GM23338 (cell line): Measurements from ENCODE around the gene MRNIP. TPM values are rescaled to one million over a fixed set of nuclear protein-coding genes. Genes with fewer than 3 reads are reported as not detected.

ENCODE experiments used
- ATAC-seq: fragments of 200-7000 bp; cut with Tn5 transposase; 3 replicates; pipeline ENCODE4 v1.9.1; 2020
- DNase-seq: peaks from one replicate; pipeline ENCODE4 v3.0.0-alpha.2; 2015; ENCODE audit warnings: low spot score
- H2AFZ ChIP-seq: fragments of 200-600 bp; sonication (generic); 2 replicates; pipeline ENCODE4 v1.8.0; 2016; ENCODE audit warnings: antibody characterized with exemption, mild to moderate bottlenecking, moderate library complexity
- H3F3A ChIP-seq: fragments of 200-600 bp; sonication (generic); replicated peaks from 2 replicates; pipeline ENCODE4 v1.8.0; 2017; ENCODE audit warnings: antibody characterized with exemption, mixed run types, low read depth
- H3K27ac ChIP-seq: fragments of 200-600 bp; sonication (generic); 2 replicates; pipeline ENCODE4 v1.6.1; 2016; ENCODE audit warnings: low read depth
- H3K27me3 ChIP-seq: fragments of 200-600 bp; sonication (generic); 2 replicates; pipeline ENCODE4 v1.8.0; 2016; ENCODE audit warnings: mild to moderate bottlenecking, mixed run types, moderate library complexity; ENCODE audit not compliant: insufficient read depth
- H3K36me3 ChIP-seq: fragments of 200-600 bp; sonication (generic); 2 replicates; pipeline ENCODE4 v1.8.0; 2016; ENCODE audit warnings: mild to moderate bottlenecking; ENCODE audit not compliant: insufficient read depth
- H3K4me1 ChIP-seq: fragments of 200-600 bp; sonication (generic); 2 replicates; pipeline ENCODE4 v1.8.0; 2016; ENCODE audit warnings: mild to moderate bottlenecking, moderate library complexity; ENCODE audit not compliant: insufficient read depth
- H3K4me2 ChIP-seq: fragments of 200-600 bp; sonication (generic); 2 replicates; pipeline ENCODE4 v1.7.1; 2017; ENCODE audit warnings: mixed run types
- H3K4me3 ChIP-seq: fragments of 200-600 bp; sonication (generic); 2 replicates; pipeline ENCODE4 v1.6.1; 2016; ENCODE audit warnings: mixed run types
- H3K79me2 ChIP-seq: fragments of 200-600 bp; sonication (generic); replicated peaks from 2 replicates; pipeline ENCODE4 v1.8.0; 2017; ENCODE audit warnings: mild to moderate bottlenecking; ENCODE audit not compliant: insufficient read depth
- H3K9me2 ChIP-seq: fragments of 200-600 bp; sonication (generic); 2 replicates; pipeline ENCODE4 v1.8.0; 2017; ENCODE audit not compliant: insufficient read depth
- H4K20me1 ChIP-seq: fragments of 200-600 bp; sonication (generic); replicated peaks from 2 replicates; pipeline ENCODE4 v1.8.0; 2017; ENCODE audit warnings: mild to moderate bottlenecking; ENCODE audit not compliant: insufficient read depth
- H3K27ac Mint-ChIP-seq: 2 replicates; pipeline ENCODE4 v1.8.0; 2020; ENCODE audit warnings: inconsistent platforms, mild to moderate bottlenecking, moderate library complexity, mixed read lengths
- H3K27me3 Mint-ChIP-seq: 3 replicates; pipeline ENCODE4 v1.8.0; 2022; ENCODE audit warnings: low read depth, mild to moderate bottlenecking, moderate library complexity, mixed read lengths, inconsistent platforms; ENCODE audit not compliant: insufficient read depth, poor library complexity
- H3K36me3 Mint-ChIP-seq: 3 replicates; pipeline ENCODE4 v1.8.0; 2021; ENCODE audit warnings: low read depth, mild to moderate bottlenecking, inconsistent platforms, moderate library complexity, mixed read lengths
- H3K4me1 Mint-ChIP-seq: 3 replicates; pipeline ENCODE4 v1.8.0; 2020; ENCODE audit warnings: mild to moderate bottlenecking, inconsistent platforms, mixed read lengths
- H3K4me3 Mint-ChIP-seq: 3 replicates; pipeline ENCODE4 v1.8.0; 2021; ENCODE audit warnings: moderate library complexity, mild to moderate bottlenecking, inconsistent platforms, mixed read lengths
- H3K9me3 Mint-ChIP-seq: 3 replicates; pipeline ENCODE4 v1.8.0; 2020; ENCODE audit warnings: moderate library complexity, mild to moderate bottlenecking, inconsistent platforms, mixed read lengths
- CREB1 ChIP-seq: fragments of 250-450 bp; sonication (Bioruptor Pico); IDR thresholded peaks from 2 replicates; pipeline ENCODE4 v1.5.0; 2020; ENCODE audit warnings: low read depth, mild to moderate bottlenecking, moderate library complexity
- EZH2 ChIP-seq: fragments of 200-600 bp; sonication (generic); IDR thresholded peaks from one replicate; pipeline ENCODE4 v1.8.0; 2017; ENCODE audit warnings: antibody characterized with exemption, mild to moderate bottlenecking, low read depth; ENCODE audit not compliant: unreplicated experiment
- EZH2phosphoT487 ChIP-seq: fragments of 200-600 bp; sonication (generic); IDR thresholded peaks from one replicate; pipeline ENCODE4 v1.8.1; 2018; ENCODE audit warnings: antibody characterized with exemption; ENCODE audit not compliant: unreplicated experiment
- JUNB ChIP-seq: IDR thresholded peaks from one replicate; pipeline ENCODE4 v1.6.1; 2016; ENCODE audit warnings: antibody characterized with exemption; ENCODE audit not compliant: unreplicated experiment
- NANOG ChIP-seq: IDR thresholded peaks from 2 replicates; pipeline ENCODE4 v1.6.1; 2016; ENCODE audit warnings: antibody characterized with exemption, borderline replicate concordance
- POLR2AphosphoS5 ChIP-seq: IDR thresholded peaks from 2 replicates; pipeline ENCODE4 v1.6.1; 2016; ENCODE audit warnings: antibody characterized with exemption, low read depth
- REST ChIP-seq: IDR thresholded peaks from one replicate; pipeline ENCODE4 v1.6.1; 2018; ENCODE audit warnings: antibody characterized with exemption; ENCODE audit not compliant: unreplicated experiment
- STAT1 ChIP-seq: IDR thresholded peaks from one replicate; pipeline ENCODE4 v1.6.1; 2016; ENCODE audit warnings: antibody characterized with exemption; ENCODE audit not compliant: unreplicated experiment
- ZNF114 ChIP-seq: fragments of 250-450 bp; sonication (Bioruptor Pico); IDR thresholded peaks from 2 replicates; pipeline ENCODE4 v1.5.0; 2020; ENCODE audit warnings: mild to moderate bottlenecking, moderate library complexity
- ZNF331 ChIP-seq: fragments of 250-450 bp; sonication (Bioruptor Pico); IDR thresholded peaks from 2 replicates; pipeline ENCODE4 v1.5.0; 2020; ENCODE audit warnings: low read depth, mild to moderate bottlenecking, moderate library complexity
- polyA plus RNA-seq: library from polyadenylated mRNA; unstranded; fragments of >200 nt; fragmentation: Nextera tagmentation; extraction: Ambion mirVana; gene quantifications from 2 replicates; pipeline ENCODE4 v1.2.1, GENCODE V29; 2016
- total RNA-seq: library from RNA; depleted of rRNA; stranded (reverse); fragments of >200 nt; shearing (Covaris generic); gene quantifications from 2 replicates; pipeline ENCODE4 v1.2.3, GENCODE V29; 2014
- TF ChIP-seq, protein P1 (sequence below), 2 experiments: fragments of 200-600 bp in 1 of 2; sonication (generic) in 1 of 2; conservative IDR thresholded peaks; 2 replicates each; pipeline versions ENCODE4 v1.5.1 to v1.6.1; 2016 to 2017; ENCODE audit warnings: antibody characterized with exemption in 2 of 2, low read depth in 2 of 2, mild to moderate bottlenecking in 2 of 2, moderate library complexity in 1 of 2
- TF ChIP-seq, protein P2 (sequence below): IDR thresholded peaks from 2 replicates; pipeline ENCODE4 v1.6.1; 2016; ENCODE audit warnings: antibody characterized with exemption
- TF ChIP-seq, protein P3 (sequence below): fragments of 250-450 bp; sonication (Bioruptor Pico); IDR thresholded peaks from 2 replicates; pipeline ENCODE4 v1.5.0; 2020; ENCODE audit warnings: mild to moderate bottlenecking, moderate library complexity

The MRNIP gene
- total and polyA plus RNA-seq, 2 experiments from 2014 or later = 18.2 to 34.4 TPM

DNA sequence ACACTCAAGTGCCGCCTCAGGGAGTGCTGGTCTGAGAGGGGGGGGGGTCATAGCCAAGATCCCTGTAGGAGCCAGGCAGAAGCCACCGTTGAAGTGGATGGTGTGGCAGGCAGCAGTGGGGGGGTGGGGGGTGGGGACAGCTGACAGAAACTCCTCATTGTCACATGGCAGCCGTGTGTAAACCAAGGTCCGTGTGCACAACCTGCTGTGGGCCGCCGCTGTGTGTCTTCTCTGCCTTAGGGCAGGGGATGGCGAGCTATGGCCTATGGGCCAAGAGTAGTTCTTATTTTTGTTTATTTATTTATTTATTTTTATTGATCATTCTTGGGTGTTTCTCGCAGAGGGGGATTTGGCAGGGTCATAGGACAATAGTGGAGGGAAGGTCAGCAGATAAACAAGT is 24.5 kb downstream of the MRNIP start:
- Mint-ChIP-seq H3K27me3 (peaks cover 23% of the 10 kb centered on the region), H3K36me3 (peaks cover 96% of the 10 kb centered on the region), H3K4me1 (peaks cover 6% of the 10 kb centered on the region), H3K27ac (no peak overlapping the region), H3K4me3 (no peak overlapping the region), H3K9me3 (peaks cover 11% of the 10 kb centered on the region)
- H3K27me3 ChIP-seq = no peaks in the 10 kb centered on the region
- no peaks in the 10 kb centered on the region for H3K9me2 ChIP-seq
- no peaks in the 10 kb centered on the region for H3K79me2 ChIP-seq
- TF ChIP-seq NANOG (no peak), STAT1 (no peak), ZNF331 (CRISPR knock-in tag) (no peak), REST (no peak), EZH2 (no peak), ZNF114 (CRISPR knock-in tag) (no peak), CREB1 (CRISPR knock-in tag) (no peak), EZH2phosphoT487 (no peak), JUNB (no peak), POLR2AphosphoS5 (no peak)
- TF ChIP-seq, protein P1, sequence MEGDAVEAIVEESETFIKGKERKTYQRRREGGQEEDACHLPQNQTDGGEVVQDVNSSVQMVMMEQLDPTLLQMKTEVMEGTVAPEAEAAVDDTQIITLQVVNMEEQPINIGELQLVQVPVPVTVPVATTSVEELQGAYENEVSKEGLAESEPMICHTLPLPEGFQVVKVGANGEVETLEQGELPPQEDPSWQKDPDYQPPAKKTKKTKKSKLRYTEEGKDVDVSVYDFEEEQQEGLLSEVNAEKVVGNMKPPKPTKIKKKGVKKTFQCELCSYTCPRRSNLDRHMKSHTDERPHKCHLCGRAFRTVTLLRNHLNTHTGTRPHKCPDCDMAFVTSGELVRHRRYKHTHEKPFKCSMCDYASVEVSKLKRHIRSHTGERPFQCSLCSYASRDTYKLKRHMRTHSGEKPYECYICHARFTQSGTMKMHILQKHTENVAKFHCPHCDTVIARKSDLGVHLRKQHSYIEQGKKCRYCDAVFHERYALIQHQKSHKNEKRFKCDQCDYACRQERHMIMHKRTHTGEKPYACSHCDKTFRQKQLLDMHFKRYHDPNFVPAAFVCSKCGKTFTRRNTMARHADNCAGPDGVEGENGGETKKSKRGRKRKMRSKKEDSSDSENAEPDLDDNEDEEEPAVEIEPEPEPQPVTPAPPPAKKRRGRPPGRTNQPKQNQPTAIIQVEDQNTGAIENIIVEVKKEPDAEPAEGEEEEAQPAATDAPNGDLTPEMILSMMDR (conservative IDR thresholded peaks at IDR 0.05; ENCODE audit: low read depth in 2 of 2) = no peak
- TF ChIP-seq, protein P2, sequence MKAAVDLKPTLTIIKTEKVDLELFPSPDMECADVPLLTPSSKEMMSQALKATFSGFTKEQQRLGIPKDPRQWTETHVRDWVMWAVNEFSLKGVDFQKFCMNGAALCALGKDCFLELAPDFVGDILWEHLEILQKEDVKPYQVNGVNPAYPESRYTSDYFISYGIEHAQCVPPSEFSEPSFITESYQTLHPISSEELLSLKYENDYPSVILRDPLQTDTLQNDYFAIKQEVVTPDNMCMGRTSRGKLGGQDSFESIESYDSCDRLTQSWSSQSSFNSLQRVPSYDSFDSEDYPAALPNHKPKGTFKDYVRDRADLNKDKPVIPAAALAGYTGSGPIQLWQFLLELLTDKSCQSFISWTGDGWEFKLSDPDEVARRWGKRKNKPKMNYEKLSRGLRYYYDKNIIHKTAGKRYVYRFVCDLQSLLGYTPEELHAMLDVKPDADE = no peak
- TF ChIP-seq, protein P3, sequence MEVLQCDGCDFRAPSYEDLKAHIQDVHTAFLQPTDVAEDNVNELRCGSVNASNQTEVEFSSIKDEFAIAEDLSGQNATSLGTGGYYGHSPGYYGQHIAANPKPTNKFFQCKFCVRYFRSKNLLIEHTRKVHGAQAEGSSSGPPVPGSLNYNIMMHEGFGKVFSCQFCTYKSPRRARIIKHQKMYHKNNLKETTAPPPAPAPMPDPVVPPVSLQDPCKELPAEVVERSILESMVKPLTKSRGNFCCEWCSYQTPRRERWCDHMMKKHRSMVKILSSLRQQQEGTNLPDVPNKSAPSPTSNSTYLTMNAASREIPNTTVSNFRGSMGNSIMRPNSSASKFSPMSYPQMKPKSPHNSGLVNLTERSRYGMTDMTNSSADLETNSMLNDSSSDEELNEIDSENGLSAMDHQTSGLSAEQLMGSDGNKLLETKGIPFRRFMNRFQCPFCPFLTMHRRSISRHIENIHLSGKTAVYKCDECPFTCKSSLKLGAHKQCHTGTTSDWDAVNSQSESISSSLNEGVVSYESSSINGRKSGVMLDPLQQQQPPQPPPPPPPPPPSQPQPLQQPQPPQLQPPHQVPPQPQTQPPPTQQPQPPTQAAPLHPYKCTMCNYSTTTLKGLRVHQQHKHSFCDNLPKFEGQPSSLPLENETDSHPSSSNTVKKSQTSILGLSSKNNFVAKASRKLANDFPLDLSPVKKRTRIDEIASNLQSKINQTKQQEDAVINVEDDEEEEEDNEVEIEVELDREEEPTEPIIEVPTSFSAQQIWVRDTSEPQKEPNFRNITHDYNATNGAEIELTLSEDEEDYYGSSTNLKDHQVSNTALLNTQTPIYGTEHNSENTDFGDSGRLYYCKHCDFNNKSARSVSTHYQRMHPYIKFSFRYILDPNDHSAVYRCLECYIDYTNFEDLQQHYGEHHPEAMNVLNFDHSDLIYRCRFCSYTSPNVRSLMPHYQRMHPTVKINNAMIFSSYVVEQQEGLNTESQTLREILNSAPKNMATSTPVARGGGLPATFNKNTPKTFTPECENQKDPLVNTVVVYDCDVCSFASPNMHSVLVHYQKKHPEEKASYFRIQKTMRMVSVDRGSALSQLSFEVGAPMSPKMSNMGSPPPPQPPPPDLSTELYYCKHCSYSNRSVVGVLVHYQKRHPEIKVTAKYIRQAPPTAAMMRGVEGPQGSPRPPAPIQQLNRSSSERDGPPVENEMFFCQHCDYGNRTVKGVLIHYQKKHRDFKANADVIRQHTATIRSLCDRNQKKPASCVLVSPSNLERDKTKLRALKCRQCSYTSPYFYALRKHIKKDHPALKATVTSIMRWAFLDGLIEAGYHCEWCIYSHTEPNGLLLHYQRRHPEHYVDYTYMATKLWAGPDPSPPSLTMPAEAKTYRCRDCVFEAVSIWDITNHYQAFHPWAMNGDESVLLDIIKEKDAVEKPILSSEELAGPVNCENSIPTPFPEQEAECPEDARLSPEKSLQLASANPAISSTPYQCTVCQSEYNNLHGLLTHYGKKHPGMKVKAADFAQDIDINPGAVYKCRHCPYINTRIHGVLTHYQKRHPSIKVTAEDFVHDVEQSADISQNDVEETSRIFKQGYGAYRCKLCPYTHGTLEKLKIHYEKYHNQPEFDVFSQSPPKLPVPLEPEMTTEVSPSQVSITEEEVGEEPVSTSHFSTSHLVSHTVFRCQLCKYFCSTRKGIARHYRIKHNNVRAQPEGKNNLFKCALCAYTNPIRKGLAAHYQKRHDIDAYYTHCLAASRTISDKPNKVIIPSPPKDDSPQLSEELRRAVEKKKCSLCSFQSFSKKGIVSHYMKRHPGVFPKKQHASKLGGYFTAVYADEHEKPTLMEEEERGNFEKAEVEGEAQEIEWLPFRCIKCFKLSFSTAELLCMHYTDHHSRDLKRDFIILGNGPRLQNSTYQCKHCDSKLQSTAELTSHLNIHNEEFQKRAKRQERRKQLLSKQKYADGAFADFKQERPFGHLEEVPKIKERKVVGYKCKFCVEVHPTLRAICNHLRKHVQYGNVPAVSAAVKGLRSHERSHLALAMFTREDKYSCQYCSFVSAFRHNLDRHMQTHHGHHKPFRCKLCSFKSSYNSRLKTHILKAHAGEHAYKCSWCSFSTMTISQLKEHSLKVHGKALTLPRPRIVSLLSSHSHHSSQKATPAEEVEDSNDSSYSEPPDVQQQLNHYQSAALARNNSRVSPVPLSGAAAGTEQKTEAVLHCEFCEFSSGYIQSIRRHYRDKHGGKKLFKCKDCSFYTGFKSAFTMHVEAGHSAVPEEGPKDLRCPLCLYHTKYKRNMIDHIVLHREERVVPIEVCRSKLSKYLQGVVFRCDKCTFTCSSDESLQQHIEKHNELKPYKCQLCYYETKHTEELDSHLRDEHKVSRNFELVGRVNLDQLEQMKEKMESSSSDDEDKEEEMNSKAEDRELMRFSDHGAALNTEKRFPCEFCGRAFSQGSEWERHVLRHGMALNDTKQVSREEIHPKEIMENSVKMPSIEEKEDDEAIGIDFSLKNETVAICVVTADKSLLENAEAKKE (CRISPR knock-in tag) = no peak
- H3K27ac ChIP-seq = no peak overlapping the region
- no peak overlapping the region for H3K4me2 ChIP-seq
- no peak overlapping the region for H2AFZ ChIP-seq
- DNase-seq (no peak), ATAC-seq (no peak)
- H3K36me3 ChIP-seq = peaks cover 25% of the 10 kb centered on the region
- peaks cover 13% of the 10 kb centered on the region for H4K20me1 ChIP-seq
- H3F3A ChIP-seq = peaks cover 25% of the 10 kb centered on the region
- no peak overlapping the region for H3K4me3 ChIP-seq
- peaks cover 9% of the 10 kb centered on the region for H3K4me1 ChIP-seq
